WTC11 (cell line): ENCODE measurements around the gene HMGXB4.

Source experiments
- CTCF ChIP-seq: fragments of 200-600 bp; IDR thresholded peaks from 2 replicates; pipeline ENCODE4 v1.8.0; 2022; ENCODE audit warnings: antibody characterized with exemption
- SMAD4 ChIP-seq: sonication (generic); formaldehyde crosslinking; IDR thresholded peaks from 2 replicates; pipeline ENCODE4 v1.8.0; 2022; ENCODE audit warnings: mild to moderate bottlenecking, missing genetic modification reagents

- TF ChIP-seq CTCF: no peak
- no peak for TF ChIP-seq SMAD4 (CRISPR knock-in tag)
Observed at GRCh38 chr22:35266277-35266676, 9.0 kb downstream of the HMGXB4 start.
